ENCODE results near the gene EPN2.

- TF ChIP-seq, protein P1, sequence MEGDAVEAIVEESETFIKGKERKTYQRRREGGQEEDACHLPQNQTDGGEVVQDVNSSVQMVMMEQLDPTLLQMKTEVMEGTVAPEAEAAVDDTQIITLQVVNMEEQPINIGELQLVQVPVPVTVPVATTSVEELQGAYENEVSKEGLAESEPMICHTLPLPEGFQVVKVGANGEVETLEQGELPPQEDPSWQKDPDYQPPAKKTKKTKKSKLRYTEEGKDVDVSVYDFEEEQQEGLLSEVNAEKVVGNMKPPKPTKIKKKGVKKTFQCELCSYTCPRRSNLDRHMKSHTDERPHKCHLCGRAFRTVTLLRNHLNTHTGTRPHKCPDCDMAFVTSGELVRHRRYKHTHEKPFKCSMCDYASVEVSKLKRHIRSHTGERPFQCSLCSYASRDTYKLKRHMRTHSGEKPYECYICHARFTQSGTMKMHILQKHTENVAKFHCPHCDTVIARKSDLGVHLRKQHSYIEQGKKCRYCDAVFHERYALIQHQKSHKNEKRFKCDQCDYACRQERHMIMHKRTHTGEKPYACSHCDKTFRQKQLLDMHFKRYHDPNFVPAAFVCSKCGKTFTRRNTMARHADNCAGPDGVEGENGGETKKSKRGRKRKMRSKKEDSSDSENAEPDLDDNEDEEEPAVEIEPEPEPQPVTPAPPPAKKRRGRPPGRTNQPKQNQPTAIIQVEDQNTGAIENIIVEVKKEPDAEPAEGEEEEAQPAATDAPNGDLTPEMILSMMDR (IDR thresholded peaks at IDR 0.05; ENCODE audit: low read depth, low read length, missing input control) = peak; percentile 98
- TF ChIP-seq RXRA (IDR thresholded peaks at IDR 0.05) (peak; percentile 99), RAD21 (IDR thresholded peaks at IDR 0.05) (peak; percentile 99 to 100), YY1 (IDR thresholded peaks at IDR 0.05) (peak; percentile 53), JUND (IDR thresholded peaks at IDR 0.05) (no peak), NR2F2 (IDR thresholded peaks at IDR 0.05) (no peak), REST (IDR thresholded peaks at IDR 0.05) (no peak), ATF3 (IDR thresholded peaks at IDR 0.05) (no peak), HNF4G (IDR thresholded peaks at IDR 0.05) (no peak), FOXA1 (IDR thresholded peaks at IDR 0.05) (peak; percentile 14), MAX (IDR thresholded peaks at IDR 0.05) (no peak), SP1 (IDR thresholded peaks at IDR 0.05) (peak; percentile 84)
Measured at GRCh38 chr17:19362277-19363113, 125.3 kb downstream of the EPN2 start, which contains the start of gene B9D1.

Data from liver (tissue), 3 donors.